PC-9 (cell line): ENCODE measurements around the gene SART3.

Experiments
- CTCF ChIP-seq: fragments of 200-600 bp; sonication (generic); conservative IDR thresholded peaks from 2 replicates; pipeline ENCODE4 v1.6.1; 2017; ENCODE audit warnings: mixed run types, antibody characterized with exemption, mild to moderate bottlenecking, moderate library complexity
- EZH2 ChIP-seq: fragments of 200-600 bp; sonication (generic); IDR thresholded peaks from 2 replicates; pipeline ENCODE4 v1.8.0; 2017; ENCODE audit warnings: antibody characterized with exemption, low read depth

GRCh38 chr12:108582978-108583770 is 22.2 kb upstream of the SART3 start:
- TF ChIP-seq CTCF = no peak
- no peak for TF ChIP-seq EZH2
